ENCODE results near the gene CMBL.
"Not testable (repeated sequence)": the region's sequence is repeated elsewhere in the genome, so short reads cannot be mapped to it uniquely, and the experiment has no call there.

Gene CMBL

GRCh38 chr5:10285362-10285761, 22.3 kb downstream of the CMBL start:
- DNase-seq (ENCODE audit: low read depth in 3 of 3) = not testable (repeated sequence)

- DNase-seq (ENCODE audit: low read depth in 3 of 3) = peak; percentile 58 to 76 (median 65)
These were observed 23.6 kb downstream of the CMBL start for GRCh38 chr5:10283927-10284635.

GRCh38 chr5:10279925-10280720, 27.6 kb downstream of the CMBL start:
- no peak for DNase-seq (ENCODE audit: low read depth in 3 of 3)

- DNase-seq (ENCODE audit: low read depth in 3 of 3) = no peak
These were observed 28.4 kb downstream of the CMBL start for GRCh38 chr5:10279328-10279727.

- no peak for DNase-seq (ENCODE audit: low read depth in 3 of 3)
These were observed 28.9 kb downstream of the CMBL start for GRCh38 chr5:10278658-10279279.

- no peak for DNase-seq (ENCODE audit: low read depth in 3 of 3)
These were observed 29.7 kb downstream of the CMBL start for GRCh38 chr5:10277773-10278630.

GRCh38 chr5:10276691-10277090, 31.0 kb downstream of the CMBL start:
- no peak for DNase-seq (ENCODE audit: low read depth in 3 of 3)

- no peak for DNase-seq (ENCODE audit: low read depth in 3 of 3)
These were observed 31.7 kb downstream of the CMBL start for GRCh38 chr5:10275991-10276390.

- no peak for DNase-seq (ENCODE audit: low read depth in 3 of 3)
These were observed 32.2 kb downstream of the CMBL start for GRCh38 chr5:10275460-10275859.

- not testable (repeated sequence) for DNase-seq (ENCODE audit: low read depth in 3 of 3)
These were observed 34.9 kb downstream of the CMBL start for GRCh38 chr5:10272875-10273209.

- no peak for DNase-seq (ENCODE audit: low read depth in 3 of 3)
These were observed 35.4 kb downstream of the CMBL start for GRCh38 chr5:10272053-10272874.

- DNase-seq (ENCODE audit: low read depth in 3 of 3) = no peak
These were observed 39.6 kb downstream of the CMBL start for GRCh38 chr5:10268100-10268499.

GRCh38 chr5:10266839-10267238, 40.9 kb downstream of the CMBL start:
- DNase-seq (ENCODE audit: low read depth in 3 of 3) = no peak

GRCh38 chr5:10266137-10266536, 41.6 kb downstream of the CMBL start:
- DNase-seq (ENCODE audit: low read depth in 3 of 3) = no peak

- no peak for DNase-seq (ENCODE audit: low read depth in 3 of 3)
These were observed 42.2 kb downstream of the CMBL start for GRCh38 chr5:10265245-10266109.

GRCh38 chr5:10264604-10265003, 43.1 kb downstream of the CMBL start:
- DNase-seq (ENCODE audit: low read depth in 3 of 3) = no peak

- DNase-seq (ENCODE audit: low read depth in 3 of 3) = no peak
These were observed 44.7 kb downstream of the CMBL start for GRCh38 chr5:10262995-10263394.

GRCh38 chr5:10262121-10262774, 45.5 kb downstream of the CMBL start:
- no peak for DNase-seq (ENCODE audit: low read depth in 3 of 3)

- DNase-seq (ENCODE audit: low read depth in 3 of 3) = no peak
These were observed 46.6 kb downstream of the CMBL start for GRCh38 chr5:10261065-10261464.

GRCh38 chr5:10259899-10260298, 47.8 kb downstream of the CMBL start:
- no peak for DNase-seq (ENCODE audit: low read depth in 3 of 3)
